Measurements from ENCODE around the gene NUP93.
A peak's percentile ranks its signal among the peaks of the same experiment; 100 is the strongest.

The NUP93 gene

GRCh38 chr16:56729735-56730662 lies at the start of gene NUP93:
TSS of gene NUP93 (plus strand) at chr16:56730129. CDS start at chr16:56748248, 18,119 bp downstream.
- DNase-seq: peak; percentile 93 to 96 (median 96)

DNA sequence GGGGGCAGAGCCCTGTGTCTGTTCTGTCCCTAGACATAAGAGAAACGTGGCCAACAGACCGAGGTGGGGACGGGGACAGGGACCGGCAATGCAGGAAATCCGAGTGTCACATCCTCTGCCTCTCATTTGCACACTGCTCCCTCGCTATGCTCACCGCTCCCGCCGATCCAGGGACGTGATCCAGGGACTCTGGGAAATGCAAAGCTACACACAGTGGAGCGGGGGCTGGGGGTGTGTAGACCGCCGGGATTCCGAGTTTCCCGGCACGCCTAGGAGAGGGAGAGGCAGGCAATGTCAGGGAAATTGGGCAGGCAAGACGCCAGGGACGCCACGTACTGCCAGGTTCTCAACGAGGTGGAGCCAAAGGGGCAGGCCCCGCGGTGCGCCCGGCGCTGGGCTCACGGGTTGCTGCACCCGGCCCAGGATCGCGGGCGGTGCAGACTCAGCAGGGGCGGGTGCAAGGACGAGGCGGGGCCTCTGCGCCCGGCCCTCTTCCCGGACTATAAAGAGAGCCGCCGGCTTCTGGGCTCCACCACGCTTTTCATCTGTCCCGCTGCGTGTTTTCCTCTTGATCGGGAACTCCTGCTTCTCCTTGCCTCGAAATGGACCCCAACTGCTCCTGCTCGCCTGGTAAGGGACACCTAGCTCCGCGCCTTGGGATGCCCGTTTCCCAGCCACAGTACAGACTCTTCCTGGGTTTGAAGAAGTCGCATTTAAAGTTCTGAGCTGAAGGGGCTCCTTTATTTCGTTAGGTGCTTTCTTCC lies 47.8 kb upstream of the NUP93 start, which contains the start of gene MT1X:
TSS of gene MT1X (plus strand) at position 532 of the 764 bp plus-strand sequence. CDS start at position 603, 71 bp downstream.
- DNase-seq: peak; percentile 90 to 95 (median 95)

DNA sequence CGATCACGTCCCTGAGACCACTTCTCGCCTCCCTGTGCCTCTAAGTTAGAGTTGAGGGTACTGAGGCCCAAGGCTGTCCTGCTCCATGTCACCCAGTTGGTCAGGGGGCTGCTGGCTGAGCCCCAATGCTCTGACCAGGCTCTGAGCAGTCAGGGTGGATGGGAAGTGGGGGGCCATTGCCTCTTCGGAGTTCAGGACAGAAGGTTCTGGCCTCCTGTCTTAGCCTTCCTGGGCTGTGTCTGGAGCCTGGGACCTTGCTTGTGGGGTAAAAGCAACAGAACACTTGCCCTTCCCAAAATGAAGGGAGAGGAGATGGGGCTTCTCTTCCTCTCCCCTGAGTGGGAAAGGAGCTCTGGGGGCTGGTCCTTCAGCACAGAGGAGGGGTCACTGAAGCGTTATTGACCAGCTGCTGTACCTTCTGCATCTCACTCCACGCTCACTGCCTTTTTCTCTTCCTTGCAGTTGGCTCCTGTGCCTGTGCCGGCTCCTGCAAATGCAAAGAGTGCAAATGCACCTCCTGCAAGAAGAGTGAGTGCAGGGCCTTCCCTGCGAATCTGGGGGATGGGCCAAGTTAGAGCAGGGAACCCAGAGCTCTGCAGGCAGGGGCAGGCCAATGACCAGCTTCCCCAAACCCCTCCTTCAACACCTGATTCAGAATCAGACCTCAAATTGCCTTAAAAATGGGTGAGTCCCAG lies 47.1 kb upstream of the NUP93 start:
- no peak for DNase-seq

DNA sequence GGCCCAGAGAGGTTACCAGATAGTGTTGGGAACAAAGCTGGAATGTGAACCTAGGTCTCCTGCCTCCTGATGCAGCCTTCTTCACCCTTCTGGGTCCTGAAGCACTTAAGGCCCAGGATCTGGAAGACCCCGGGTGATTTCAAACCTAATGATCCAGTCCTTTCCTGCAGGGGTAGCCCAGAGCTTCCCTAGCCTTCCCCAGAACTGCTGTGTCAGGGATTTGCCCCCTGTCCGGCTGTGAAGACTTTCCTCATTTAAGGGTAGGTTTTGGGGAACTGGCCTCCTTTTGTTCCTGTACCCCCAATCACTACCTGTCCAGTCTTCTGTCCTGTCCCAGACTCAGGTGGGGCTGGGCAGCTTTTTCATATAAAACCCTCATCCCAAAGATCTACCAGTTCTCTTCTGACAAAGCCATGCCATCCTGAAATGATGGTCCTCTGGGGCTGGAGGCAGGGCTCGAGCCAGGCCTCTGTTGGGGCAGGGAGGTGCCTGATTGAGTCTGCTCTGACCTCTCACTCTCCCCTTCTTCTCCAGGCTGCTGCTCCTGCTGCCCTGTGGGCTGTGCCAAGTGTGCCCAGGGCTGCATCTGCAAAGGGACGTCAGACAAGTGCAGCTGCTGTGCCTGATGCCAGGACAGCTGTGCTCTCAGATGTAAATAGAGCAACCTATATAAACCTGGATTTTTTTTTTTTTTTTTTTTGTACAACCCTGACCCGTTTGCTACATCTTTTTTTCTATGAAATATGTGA lies 46.3 kb upstream of the NUP93 start:
- DNase-seq: no peak

DNA sequence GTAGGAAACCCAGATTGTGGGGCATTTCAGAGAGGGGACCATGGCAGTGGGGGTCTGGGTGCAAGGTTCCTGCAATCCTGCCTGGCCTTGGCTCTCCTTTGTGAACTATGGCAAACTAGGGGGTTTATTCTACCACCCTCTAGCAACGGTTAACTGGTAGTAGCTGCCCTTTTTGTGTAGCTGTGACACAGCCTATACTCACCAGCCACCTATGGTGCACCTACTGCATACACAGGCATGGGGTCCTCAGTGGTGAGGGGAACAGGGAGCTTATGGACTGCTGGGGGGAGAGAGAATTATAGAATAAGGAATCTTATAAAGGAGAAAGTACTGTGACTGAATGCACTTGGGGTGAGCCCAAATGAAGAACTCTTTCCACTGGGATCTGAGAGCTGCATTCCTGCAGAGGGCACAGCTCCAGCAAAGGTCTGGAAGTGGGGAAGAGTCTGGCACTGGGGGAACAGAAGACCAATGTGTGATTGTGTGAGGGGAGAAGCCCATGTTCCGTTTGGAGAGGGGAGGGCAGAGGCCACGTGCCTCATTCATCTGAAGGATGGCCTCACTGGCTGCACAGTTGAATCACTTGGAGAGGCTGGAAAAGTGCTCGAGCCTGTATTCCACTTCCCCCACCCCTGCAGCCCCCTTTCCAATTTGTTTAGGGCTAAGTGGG lies 45.5 kb upstream of the NUP93 start:
- DNase-seq: no peak

GRCh38 chr16:56684926-56685590 lies 44.9 kb upstream of the NUP93 start:
- DNase-seq: no peak

DNA sequence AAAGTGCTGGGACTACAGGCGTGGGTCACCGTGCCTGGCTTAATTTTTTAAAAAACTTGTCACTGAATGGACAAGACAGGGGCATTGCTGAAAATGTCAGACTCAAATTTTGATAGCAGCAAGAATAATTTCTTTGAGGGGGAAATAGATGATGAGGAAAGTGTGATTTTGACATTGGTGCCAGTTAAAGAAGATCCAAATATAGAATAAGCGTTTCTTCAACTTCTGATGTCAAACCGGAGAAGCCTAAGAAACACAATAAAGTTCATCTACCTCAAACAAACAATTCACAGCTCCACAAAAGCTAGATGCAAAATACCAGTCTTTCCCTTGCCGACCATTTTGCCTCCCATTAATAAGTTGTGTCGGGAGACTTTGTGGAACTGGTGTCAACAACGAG lies 43.2 kb upstream of the NUP93 start:
- no peak for DNase-seq

- no peak for DNase-seq
Measured at GRCh38 chr16:56688762-56689161, 41.2 kb upstream of the NUP93 start.

DNA sequence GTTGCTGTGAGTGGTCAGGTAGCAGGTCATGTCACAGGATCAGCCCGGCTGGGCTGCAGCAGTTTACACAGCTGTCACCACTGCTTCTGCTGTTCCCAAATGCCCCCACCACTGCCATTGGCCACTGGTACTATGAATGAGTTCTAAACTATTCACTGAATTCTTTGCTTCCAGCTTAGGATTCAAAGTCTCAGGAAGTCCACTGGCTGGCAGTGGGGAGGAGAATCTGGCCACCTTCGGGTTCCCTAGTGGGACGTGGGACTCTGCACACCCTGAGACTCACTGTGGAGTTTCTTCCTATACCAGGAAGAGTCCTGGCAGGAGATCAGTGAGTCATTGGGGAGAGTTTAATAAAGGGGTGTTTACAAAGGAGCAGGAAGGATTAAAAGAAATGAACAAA lies 40.8 kb upstream of the NUP93 start:
- no peak for DNase-seq

GRCh38 chr16:56690420-56691122 lies 39.4 kb upstream of the NUP93 start:
- no peak for DNase-seq

- DNase-seq: peak; percentile 58 to 77 (median 76)
Measured at GRCh38 chr16:56691885-56692284, 38.0 kb upstream of the NUP93 start.

- DNase-seq: no peak
Measured at GRCh38 chr16:56695246-56695645, 34.7 kb upstream of the NUP93 start.

DNA sequence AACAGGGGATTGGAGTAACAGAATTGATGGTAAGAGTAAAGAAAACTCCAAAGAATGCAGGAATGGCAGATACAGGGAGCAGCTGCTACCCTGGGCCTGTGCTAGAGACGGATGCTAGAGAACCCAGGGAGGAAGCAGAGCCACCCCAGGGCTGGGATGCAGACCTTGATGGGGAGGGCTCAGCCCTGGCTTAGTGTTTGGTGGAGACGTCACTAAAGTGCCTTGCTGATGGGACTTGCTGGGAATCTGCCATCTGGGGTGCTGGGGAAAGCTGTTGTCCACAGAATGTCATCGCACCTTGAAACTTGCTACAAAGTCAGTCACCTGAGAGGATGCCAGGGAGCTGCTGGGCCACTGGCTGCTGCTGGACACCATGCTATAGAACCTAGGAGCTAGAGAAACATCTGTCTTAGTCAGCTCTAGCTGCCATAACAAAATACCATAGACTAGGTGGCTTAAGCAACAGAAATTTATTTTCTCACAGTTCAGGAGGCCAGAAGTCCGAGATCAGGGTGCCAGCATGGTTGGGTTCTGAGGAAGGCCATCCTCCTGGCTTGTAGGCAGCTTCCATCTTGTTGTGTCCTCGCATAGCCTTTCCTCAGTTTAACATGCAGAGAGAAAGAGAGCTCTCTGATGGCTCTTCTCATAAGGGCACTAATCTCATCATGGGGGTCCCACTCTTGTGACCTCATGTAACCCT lies 32.3 kb upstream of the NUP93 start:
- no peak for DNase-seq

GRCh38 chr16:56700195-56700594 lies 29.7 kb upstream of the NUP93 start:
- DNase-seq: no peak

GRCh38 chr16:56700631-56701030 lies 29.3 kb upstream of the NUP93 start:
- no peak for DNase-seq

DNA sequence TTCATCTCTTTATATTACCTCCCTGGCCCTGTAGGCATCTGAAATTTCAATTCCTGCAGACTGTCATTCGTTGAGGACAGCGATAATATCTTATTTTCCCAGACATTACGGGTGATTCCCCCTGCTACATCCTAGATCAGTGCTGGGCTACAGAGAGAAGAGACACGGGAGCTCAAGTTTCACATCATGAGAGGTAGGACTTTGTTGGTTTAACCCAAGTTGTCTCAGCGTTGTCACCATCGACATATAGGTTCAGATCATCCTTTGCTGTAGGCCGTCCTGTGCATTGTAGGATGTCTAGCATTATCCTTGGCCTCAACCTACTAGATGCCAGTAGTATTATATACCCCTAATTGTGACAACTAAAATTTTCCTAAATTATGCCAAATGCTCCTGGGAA lies 28.4 kb upstream of the NUP93 start:
- no peak for DNase-seq

DNA sequence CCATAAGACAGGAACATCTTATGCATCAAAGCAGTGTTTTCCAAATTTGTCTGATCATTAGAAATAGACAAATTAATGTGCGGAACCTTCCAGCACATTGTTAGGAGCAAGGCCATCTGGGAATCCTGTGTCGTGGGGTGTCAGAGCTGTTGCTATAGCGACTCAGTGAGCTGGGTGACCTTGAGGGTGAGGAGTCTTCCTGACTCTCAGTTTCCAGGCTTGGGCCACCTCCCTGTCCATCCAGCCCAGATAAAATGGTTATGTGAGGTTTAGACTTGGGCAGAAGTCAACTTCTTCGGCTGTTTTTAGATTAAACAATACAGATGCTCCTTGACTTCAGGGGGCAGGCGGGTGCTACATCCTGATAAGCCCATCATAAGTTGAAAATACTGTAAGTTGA lies 27.1 kb upstream of the NUP93 start:
- no peak for DNase-seq

GRCh38 chr16:56708525-56709442 lies 21.1 kb upstream of the NUP93 start:
- no peak for DNase-seq
